CD4-positive, alpha-beta memory T cell (primary cell): ENCODE data around the gene PPP2R5E. TPM values are rescaled to one million over a fixed set of nuclear protein-coding genes. Genes with fewer than 3 reads are reported as not detected.

Source experiments
- CTCF ChIA-PET: fragments of 350-600 bp; sonication (Branson Sonifier 250); formaldehyde crosslinking; loops from one replicate; lab custom pipeline; 2021; ENCODE audit warnings: inconsistent platforms; ENCODE audit not compliant: partially characterized antibody; lab: Charles Lee
- POLR2A ChIA-PET: fragments of 350-600 bp; sonication (Branson Sonifier 250); formaldehyde crosslinking; loops from one replicate; lab custom pipeline; 2021; ENCODE audit not compliant: partially characterized antibody; lab: Charles Lee
- DNase-seq, 5 donors: peaks; one replicate each; pipeline versions ENCODE4 v3.0.0 to v3.0.0-alpha.2; 2020 to 2022; ENCODE audit warnings: mixed read lengths in 1 of 5
- H3K27ac ChIP-seq: one replicate; pipeline ENCODE4 v1.7.0; 2013; ENCODE audit warnings: low read depth, low read length
- H3K27me3 ChIP-seq: 2 replicates; pipeline ENCODE4 v1.7.0; 2013; ENCODE audit warnings: mild to moderate bottlenecking, low read length, moderate library complexity; ENCODE audit not compliant: insufficient read depth
- H3K36me3 ChIP-seq: 2 replicates; pipeline ENCODE4 v1.7.0; 2013; ENCODE audit warnings: mild to moderate bottlenecking, low read length, moderate library complexity; ENCODE audit not compliant: insufficient read depth
- H3K4me1 ChIP-seq: 2 replicates; pipeline ENCODE4 v1.7.0; 2013; ENCODE audit warnings: mild to moderate bottlenecking, low read length, moderate library complexity; ENCODE audit not compliant: insufficient read depth
- H3K4me3 ChIP-seq, 2 donors: one replicate each; pipeline ENCODE4 v1.7.0; 2013; ENCODE audit warnings: low read length in 2 of 2, mild to moderate bottlenecking in 1 of 2
- H3K9me3 ChIP-seq, 2 donors: one replicate each; pipeline ENCODE4 v1.7.0; 2013; ENCODE audit warnings: low read length in 2 of 2, control low read depth in 1 of 2; ENCODE audit not compliant: control insufficient read depth in 1 of 2
- H3K27ac Mint-ChIP-seq, 7 donors: one replicate each; pipeline ENCODE4 v1.8.0; 2020 to 2021; ENCODE audit warnings: mixed read lengths in 7 of 7, mild to moderate bottlenecking in 6 of 7, inconsistent platforms in 3 of 7, moderate library complexity in 3 of 7
- H3K27me3 Mint-ChIP-seq, 2 donors: one replicate each; pipeline ENCODE4 v1.8.0; 2020 to 2021; ENCODE audit warnings: mixed read lengths in 2 of 2
- H3K36me3 Mint-ChIP-seq, 2 donors: one replicate each; pipeline ENCODE4 v1.8.0; 2020 to 2021; ENCODE audit warnings: mixed read lengths in 2 of 2, inconsistent platforms in 1 of 2, mild to moderate bottlenecking in 1 of 2
- H3K4me1 Mint-ChIP-seq, 4 donors: one replicate each; pipeline ENCODE4 v1.8.0; 2020 to 2021; ENCODE audit warnings: mixed read lengths in 4 of 4, mild to moderate bottlenecking in 1 of 4
- H3K4me3 Mint-ChIP-seq, 8 donors: one replicate each; pipeline ENCODE4 v1.8.0; 2020 to 2021; ENCODE audit warnings: mixed read lengths in 8 of 8, mild to moderate bottlenecking in 7 of 8, moderate library complexity in 6 of 8, inconsistent platforms in 3 of 8
- H3K9me3 Mint-ChIP-seq, 8 donors: one replicate each; pipeline ENCODE4 v1.8.0; 2020 to 2021; ENCODE audit warnings: mixed read lengths in 8 of 8, mild to moderate bottlenecking in 5 of 8, inconsistent platforms in 3 of 8, moderate library complexity in 1 of 8
- intact Hi-C: fragments of 100-400 bp; cut with micrococcal nuclease; formaldehyde crosslinking; loops from one replicate; pipeline ENCODE4 v1.15.1; 2023
- polyA plus RNA-seq, 2 donors: library from polyadenylated mRNA; unstranded; fragments of 300-500 nt; fragmentation: Illumina TruSeq; gene quantifications; one replicate each; pipeline ENCODE4 v1.2.3, GENCODE V29; 2021
- total RNA-seq, 2 experiments: library from RNA; stranded (reverse); gene quantifications; one replicate each; pipeline ENCODE4 v1.2.3, GENCODE V29; 2021

Gene PPP2R5E
- total and polyA plus RNA-seq, 4 experiments from 2014 or later, result 36.2 to 38.3 (median 37.1) TPM

GRCh38 chr14:63460680-63461369, 82.4 kb downstream of the PPP2R5E start:
- Mint-ChIP-seq H3K9me3 (no peaks in the 10 kb centered on the region), H3K36me3 (peaks cover 9 to 10% of the 10 kb centered on the region in 2 donors), H3K27ac (no peak overlapping the region), H3K4me3 (no peak overlapping the region), H3K27me3 (no peaks in the 10 kb centered on the region), H3K4me1 (peaks cover 18 to 40% (median 21%) of the 10 kb centered on the region in 4 donors)
- intact Hi-C loops, result no loop called here
- H3K27ac ChIP-seq, result no peak overlapping the region
- DNase-seq, result no peak
- CTCF ChIA-PET, result interaction anchor here (2.1 kb wide), 1 partner anchor 14 kb away, joined by 5 read pairs; no protein-coding TSS in a partner anchor
- no peak overlapping the region for H3K4me3 ChIP-seq
- peaks cover 8% of the 10 kb centered on the region for H3K4me1 ChIP-seq
- H3K36me3 ChIP-seq, result no peaks in the 10 kb centered on the region
- H3K27me3 ChIP-seq, result no peaks in the 10 kb centered on the region
- POLR2A ChIA-PET, result no interaction called here
- H3K9me3 ChIP-seq, result no peaks in the 10 kb centered on the region

GRCh38 chr14:63459738-63460137, 83.4 kb downstream of the PPP2R5E start:
- H3K4me1 Mint-ChIP-seq, result peaks cover 23 to 46% (median 27%) of the 10 kb centered on the region in 4 donors

GRCh38 chr14:63457498-63457897, 85.7 kb downstream of the PPP2R5E start:
- Mint-ChIP-seq H3K4me1 (peaks cover 20 to 50% (median 25%) of the 10 kb centered on the region in 4 donors), H3K27me3 (no peaks in the 10 kb centered on the region), H3K9me3 (no peaks in the 10 kb centered on the region), H3K36me3 (peaks cover 16 to 18% of the 10 kb centered on the region in 2 donors), H3K27ac (no peak overlapping the region), H3K4me3 (no peak overlapping the region)
- DNase-seq, result no peak
- peaks cover 11% of the 10 kb centered on the region for H3K4me1 ChIP-seq
- no peak overlapping the region for H3K4me3 ChIP-seq
- ChIA-PET POLR2A (interaction anchor here (1.1 kb wide), 1 partner anchor 15 kb away, joined by 4 read pairs; no protein-coding TSS in a partner anchor), CTCF (no interaction called here)
- H3K27ac ChIP-seq, result no peak overlapping the region
- no peaks in the 10 kb centered on the region for H3K36me3 ChIP-seq
- H3K27me3 ChIP-seq, result no peaks in the 10 kb centered on the region
- no peaks in the 10 kb centered on the region for H3K9me3 ChIP-seq
- intact Hi-C loops, result no loop called here

More at GRCh38 chr14:63459738-63460137, 83.4 kb downstream of the PPP2R5E start:
- ChIA-PET POLR2A (interaction anchor here (0.5 kb wide), 1 partner anchor 394 kb away, joined by 4 read pairs; no protein-coding TSS in a partner anchor), CTCF (interaction anchor here (2.1 kb wide), 1 partner anchor 13 kb away, joined by 5 read pairs; no protein-coding TSS in a partner anchor)
- peaks cover 9 to 10% of the 10 kb centered on the region in 2 donors for H3K36me3 Mint-ChIP-seq
- no peak overlapping the region for H3K27ac ChIP-seq
- H3K27me3 ChIP-seq, result no peaks in the 10 kb centered on the region
- H3K27me3 Mint-ChIP-seq, result no peaks in the 10 kb centered on the region
- no peaks in the 10 kb centered on the region for H3K36me3 ChIP-seq
- H3K9me3 ChIP-seq, result no peaks in the 10 kb centered on the region
- intact Hi-C loops, result no loop called here
- no peak overlapping the region for H3K4me3 Mint-ChIP-seq
- H3K4me1 ChIP-seq, result peaks cover 11% of the 10 kb centered on the region
- no peak overlapping the region for H3K4me3 ChIP-seq
- DNase-seq, result no peak
- H3K9me3 Mint-ChIP-seq, result no peaks in the 10 kb centered on the region
- H3K27ac Mint-ChIP-seq, result no peak overlapping the region

- peak overlapping the region in 3 of 7 donors; percentile 17 to 85 (median 76) for H3K27ac Mint-ChIP-seq
- CTCF ChIA-PET, result no interaction called here
- H3K36me3 Mint-ChIP-seq, result peaks cover 30 to 32% of the 10 kb centered on the region in 2 donors
- Histone ChIP-seq H3K27me3 (no peaks in the 10 kb centered on the region), H3K27ac (no peak overlapping the region), H3K36me3 (peaks cover 3% of the 10 kb centered on the region), H3K4me3 (no peak overlapping the region), H3K9me3 (no peaks in the 10 kb centered on the region), H3K4me1 (peaks cover 11% of the 10 kb centered on the region)
- POLR2A ChIA-PET, result no interaction called here
- intact Hi-C loops, result no loop called here
- DNase-seq, result no peak
- H3K27me3 Mint-ChIP-seq, result no peaks in the 10 kb centered on the region
- peaks cover 16 to 50% (median 25%) of the 10 kb centered on the region in 4 donors for H3K4me1 Mint-ChIP-seq
- H3K9me3 Mint-ChIP-seq, result no peaks in the 10 kb centered on the region
- no peak overlapping the region for H3K4me3 Mint-ChIP-seq
These were observed 88.1 kb downstream of the PPP2R5E start for GRCh38 chr14:63454863-63455622.

GRCh38 chr14:63454436-63454835, 88.7 kb downstream of the PPP2R5E start:
- Mint-ChIP-seq H3K9me3 (no peaks in the 10 kb centered on the region), H3K4me1 (peaks cover 14 to 46% (median 23%) of the 10 kb centered on the region in 4 donors), H3K36me3 (peaks cover 32 to 33% of the 10 kb centered on the region in 2 donors), H3K27ac (no peak overlapping the region), H3K27me3 (no peaks in the 10 kb centered on the region), H3K4me3 (no peak overlapping the region)
- intact Hi-C loops, result no loop called here
- Histone ChIP-seq H3K27me3 (no peaks in the 10 kb centered on the region), H3K4me1 (peaks cover 11% of the 10 kb centered on the region), H3K9me3 (no peaks in the 10 kb centered on the region), H3K36me3 (peaks cover 3% of the 10 kb centered on the region), H3K27ac (no peak overlapping the region), H3K4me3 (no peak overlapping the region)
- ChIA-PET CTCF (no interaction called here), POLR2A (no interaction called here)
- DNase-seq, result no peak

DNA sequence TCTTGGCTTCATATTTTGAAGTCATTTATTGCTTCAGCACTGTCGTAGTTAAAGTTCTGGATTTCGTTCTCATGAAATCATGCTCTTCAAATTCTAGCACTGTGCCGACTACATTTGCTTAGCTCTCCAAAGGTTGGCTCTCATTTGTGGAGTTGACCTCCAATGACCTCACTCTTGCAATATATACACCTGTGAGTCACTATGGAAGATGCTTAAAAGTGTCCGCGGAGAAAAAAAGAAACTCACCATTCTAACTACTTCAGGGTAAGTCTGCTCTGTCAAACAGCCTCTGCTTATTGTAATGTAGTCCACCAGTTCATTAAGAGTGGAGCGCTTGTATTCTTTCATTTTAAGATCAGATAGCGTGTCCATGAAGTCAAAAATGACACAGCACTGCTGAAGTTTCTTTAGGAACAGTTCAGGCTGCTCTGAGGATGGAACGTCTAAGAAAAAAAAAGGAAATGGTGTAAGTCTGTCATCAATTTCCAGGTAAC, 89.7 kb downstream of the PPP2R5E start:
- Mint-ChIP-seq H3K27me3 (no peaks in the 10 kb centered on the region), H3K4me3 (no peak overlapping the region), H3K4me1 (peaks cover 14 to 47% (median 22%) of the 10 kb centered on the region in 4 donors), H3K36me3 (peaks cover 38 to 40% of the 10 kb centered on the region in 2 donors), H3K27ac (no peak overlapping the region), H3K9me3 (no peaks in the 10 kb centered on the region)
- intact Hi-C loops, result no loop called here
- Histone ChIP-seq H3K4me3 (no peak overlapping the region), H3K27ac (no peak overlapping the region), H3K27me3 (no peaks in the 10 kb centered on the region), H3K4me1 (peaks cover 11% of the 10 kb centered on the region), H3K9me3 (no peaks in the 10 kb centered on the region), H3K36me3 (peaks cover 3% of the 10 kb centered on the region)
- no peak for DNase-seq
- ChIA-PET CTCF (no interaction called here), POLR2A (no interaction called here)

GRCh38 chr14:63452796-63453195, 90.4 kb downstream of the PPP2R5E start:
- POLR2A ChIA-PET, result no interaction called here
- H3K27me3 ChIP-seq, result no peaks in the 10 kb centered on the region
- no peak overlapping the region for H3K4me3 ChIP-seq
- no peak overlapping the region for H3K27ac ChIP-seq
- DNase-seq, result no peak
- Mint-ChIP-seq H3K9me3 (no peaks in the 10 kb centered on the region), H3K27me3 (no peaks in the 10 kb centered on the region), H3K27ac (no peak overlapping the region), H3K4me1 (peaks cover 11 to 41% (median 18%) of the 10 kb centered on the region in 4 donors), H3K4me3 (no peak overlapping the region), H3K36me3 (peaks cover 37 to 40% of the 10 kb centered on the region in 2 donors)
- intact Hi-C loops, result no loop called here
- peaks cover 6% of the 10 kb centered on the region for H3K4me1 ChIP-seq
- CTCF ChIA-PET, result no interaction called here
- H3K36me3 ChIP-seq, result peaks cover 3% of the 10 kb centered on the region
- no peaks in the 10 kb centered on the region for H3K9me3 ChIP-seq
